ENCODE results near the gene TEX35.

DNA sequence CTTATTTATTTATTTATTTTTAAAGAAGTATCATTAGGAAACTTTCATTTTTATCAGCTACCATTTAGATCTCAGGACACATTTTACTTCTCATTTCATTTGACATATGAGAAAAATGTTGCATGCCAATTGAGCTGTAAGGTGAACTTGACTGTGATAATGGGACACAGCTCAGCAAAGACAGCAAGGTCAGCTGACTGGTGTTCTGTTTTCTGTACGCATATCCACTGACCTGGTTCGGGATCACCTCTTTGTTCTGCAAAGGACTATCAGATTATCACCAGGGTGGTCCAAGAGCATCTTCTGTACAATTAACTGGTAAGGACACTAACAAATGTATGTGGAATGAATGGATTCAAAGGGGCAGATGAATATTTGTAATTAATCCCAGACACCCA is 51.9 kb downstream of the TEX35 start:
- no peak for TF ChIP-seq CTCF (conservative IDR thresholded peaks at IDR 0.05; ENCODE audit: low read length)
- no peak for TF ChIP-seq EZH2phosphoT487 (IDR thresholded peaks at IDR 0.05; ENCODE audit: borderline replicate concordance, low read depth, low read length)
